B cell (primary cell): ENCODE results near the gene GLIS1. TPM values are rescaled to one million over a fixed set of nuclear protein-coding genes. Genes with fewer than 3 reads are reported as not detected.

Source experiments
- ATAC-seq: fragments of 200-7000 bp; cut with Tn5 transposase; one replicate; pipeline ENCODE4 v1.10.0; 2021; ENCODE audit warnings: low read depth, mild to moderate bottlenecking, moderate number of reproducible peaks, moderate library complexity
- CTCF ChIA-PET: fragments of 350-600 bp; sonication (Branson Sonifier 250); formaldehyde crosslinking; loops from one replicate; lab custom pipeline; 2021; ENCODE audit warnings: antibody characterized with exemption, inconsistent platforms; lab: Charles Lee
- POLR2A ChIA-PET: fragments of 350-600 bp; sonication (Branson Sonifier 250); formaldehyde crosslinking; loops from one replicate; lab custom pipeline; 2021; ENCODE audit warnings: antibody characterized with exemption; lab: Charles Lee
- DNase-seq: peaks from one replicate; pipeline ENCODE4 v3.0.0; 2013
- H2AFZ ChIP-seq: 2 replicates; pipeline ENCODE4 v1.6.1; 2012; ENCODE audit warnings: mild to moderate bottlenecking, low read depth, low read length; ENCODE audit not compliant: insufficient read depth, poor library complexity, severe bottlenecking
- H3K27ac ChIP-seq, 2 donors: 1 replicate in 1 of 2; 2 replicates in 1 of 2; pipeline ENCODE4 v1.5.1; 2012 to 2013; ENCODE audit warnings: low read length in 2 of 2, mild to moderate bottlenecking in 2 of 2, moderate library complexity in 1 of 2
- H3K27me3 ChIP-seq, 4 experiments: fragments of 200-600 bp in 1 of 4; sonication (generic) in 1 of 4; replicated peaks in 1 of 4; 1 replicate in 2 of 4; 2 replicates in 2 of 4; pipeline versions ENCODE4 v1.6.1 to v1.7.0; 2013 to 2016; ENCODE audit warnings: low read length in 3 of 4, mild to moderate bottlenecking in 2 of 4, mixed read lengths in 1 of 4, moderate library complexity in 1 of 4; ENCODE audit not compliant: insufficient read depth in 4 of 4, control insufficient read depth in 3 of 4; ENCODE audit errors: control extremely low read depth in 1 of 4
- H3K36me3 ChIP-seq, 2 experiments: replicated peaks in 1 of 2; 1 replicate in 1 of 2; 2 replicates in 1 of 2; pipeline versions ENCODE4 v1.6.1 to v1.7.1; 2013; ENCODE audit warnings: low read length in 1 of 2; ENCODE audit not compliant: insufficient read depth in 2 of 2, control insufficient read depth in 1 of 2; ENCODE audit errors: control extremely low read depth in 1 of 2, extremely low read depth in 1 of 2
- H3K4me1 ChIP-seq, 2 donors: fragments of 200-600 bp in 1 of 2; sonication (generic) in 1 of 2; 1 replicate in 1 of 2; 2 replicates in 1 of 2; pipeline versions ENCODE4 v1.5.1 to v1.6.1; 2013 to 2017; ENCODE audit warnings: low read length in 2 of 2; ENCODE audit not compliant: control insufficient read depth in 2 of 2, insufficient read depth in 2 of 2
- H3K4me2 ChIP-seq: replicated peaks from 2 replicates; pipeline ENCODE3; 2012; ENCODE audit warnings: mild to moderate bottlenecking, low read depth, low read length; ENCODE audit not compliant: poor library complexity, severe bottlenecking
- H3K4me3 ChIP-seq, 5 experiments: fragments of 200-600 bp in 1 of 5; sonication (generic) in 1 of 5; 1 replicate in 3 of 5; 2 replicates in 2 of 5; pipeline versions ENCODE4 v1.5.1 to v1.7.0; 2011 to 2016; ENCODE audit warnings: low read length in 4 of 5, mild to moderate bottlenecking in 4 of 5, low read depth in 2 of 5, control low read depth in 1 of 5, moderate library complexity in 1 of 5; ENCODE audit not compliant: insufficient read depth in 1 of 5; ENCODE audit errors: control extremely low read depth in 1 of 5, extremely low read depth in 1 of 5
- H3K79me2 ChIP-seq: fragments of 200-600 bp; sonication (generic); one replicate; pipeline ENCODE4 v1.6.0; 2016; ENCODE audit warnings: low read length; ENCODE audit not compliant: control insufficient read depth, insufficient read depth
- H3K9ac ChIP-seq: fragments of 200-600 bp; sonication (generic); 2 replicates; pipeline ENCODE4 v1.6.1; 2017; ENCODE audit warnings: mild to moderate bottlenecking, low read length, moderate library complexity
- H3K9me3 ChIP-seq, 3 donors: one replicate each; pipeline versions ENCODE4 v1.6.1 to v1.7.1; 2013; ENCODE audit warnings: low read length in 2 of 3; ENCODE audit not compliant: control insufficient read depth in 2 of 3, insufficient read depth in 1 of 3; ENCODE audit errors: control extremely low read depth in 1 of 3
- H4K20me1 ChIP-seq: 2 replicates; pipeline ENCODE4 v1.6.0; 2012; ENCODE audit warnings: mild to moderate bottlenecking, low read length; ENCODE audit not compliant: insufficient read depth, control insufficient read depth, poor library complexity, severe bottlenecking
- H3K27ac Mint-ChIP-seq: one replicate; pipeline ENCODE4 v1.8.0; 2021; ENCODE audit warnings: mixed read lengths
- H3K27me3 Mint-ChIP-seq: one replicate; pipeline ENCODE4 v1.8.0; 2021; ENCODE audit warnings: mixed read lengths
- H3K4me1 Mint-ChIP-seq: one replicate; pipeline ENCODE4 v1.8.0; 2021; ENCODE audit warnings: mixed read lengths
- H3K4me3 Mint-ChIP-seq: one replicate; pipeline ENCODE4 v1.8.0; 2021; ENCODE audit warnings: mixed read lengths
- H3K9me3 Mint-ChIP-seq: one replicate; pipeline ENCODE4 v1.8.0; 2022; ENCODE audit warnings: mixed read lengths; ENCODE audit not compliant: insufficient read depth
- EZH2 ChIP-seq: IDR thresholded peaks from 2 replicates; pipeline ENCODE4 v1.6.1; 2012; ENCODE audit warnings: borderline replicate concordance, low read depth, mild to moderate bottlenecking, moderate library complexity, low read length; ENCODE audit not compliant: insufficient read depth, poor library complexity, severe bottlenecking
- WGBS: methylation state at CpG from one replicate; pipeline ENCODE4 v1.1.5; 2013; ENCODE audit warnings: missing lambda C conversion rate; ENCODE audit not compliant: insufficient coverage; 5-methylcytosine and 5-hydroxymethylcytosine counted together
- intact Hi-C: fragments of 100-400 bp; cut with micrococcal nuclease; formaldehyde crosslinking; loops from one replicate; pipeline ENCODE4 v1.10.0; 2022
- polyA plus RNA-seq: library from polyadenylated mRNA; depleted of rRNA; stranded (reverse); fragments of >200 nt; gene quantifications from 2 replicates; pipeline ENCODE4 v1.2.3, GENCODE V29; 2012
- total RNA-seq, 2 donors: library from RNA; stranded (reverse); fragments of 120-200 nt in 1 of 2; gene quantifications; 1 replicate in 1 of 2; 2 replicates in 1 of 2; pipeline versions ENCODE4 v1.2.3 to v1.2.4, GENCODE V29; 2013 to 2022
- TF ChIP-seq, protein P1 (sequence below): fragments of 200-600 bp; IDR thresholded peaks from one replicate; pipeline ENCODE4 v1.8.0; 2022; ENCODE audit warnings: antibody characterized with exemption, mild to moderate bottlenecking

Gene GLIS1
- total and polyA plus RNA-seq, 2 donors (not counting 1 experiment from before 2014, with no cell fraction given), result not detected

DNA sequence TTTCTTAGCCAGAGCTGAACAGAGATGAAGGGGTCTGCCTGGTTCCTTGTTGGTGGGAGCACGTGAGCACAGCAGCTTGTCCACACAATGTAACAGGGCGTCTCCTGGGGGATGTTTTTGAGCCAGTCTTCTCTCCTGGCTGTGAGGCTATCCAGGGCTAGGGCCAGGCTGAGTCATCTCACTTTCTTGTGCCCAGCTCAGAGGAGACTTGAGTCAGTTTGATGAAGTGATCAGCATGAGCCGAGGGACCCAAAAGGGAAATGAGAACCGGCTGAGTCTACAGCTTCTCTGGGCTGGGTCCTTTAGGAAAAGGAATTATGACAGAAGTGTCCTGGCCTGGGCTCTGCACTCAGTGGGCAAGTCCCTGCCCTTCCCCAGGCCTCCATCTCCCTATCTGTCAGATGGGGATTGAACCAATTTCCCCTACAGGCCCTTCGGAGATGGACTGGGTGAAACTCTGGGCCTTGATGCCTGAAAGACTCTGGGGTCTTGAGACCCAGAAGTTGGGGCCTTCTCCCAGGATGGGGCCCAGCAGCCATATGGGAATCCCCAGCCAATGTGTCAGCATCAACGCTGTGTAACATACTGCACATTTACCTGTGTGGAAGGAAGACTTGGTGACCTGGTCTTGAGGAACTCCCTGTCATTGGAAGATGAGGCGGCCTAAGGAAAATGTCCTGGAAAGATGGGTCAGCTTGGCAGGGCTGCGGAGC, 243.2 kb downstream of the GLIS1 start:
- no peaks in the 10 kb centered on the region for H3K79me2 ChIP-seq
- no peak overlapping the region for H3K4me3 Mint-ChIP-seq
- intact Hi-C loops, result no loop called here
- no peak overlapping the region for H3K9ac ChIP-seq
- H3K9me3 ChIP-seq, result no peaks in the 10 kb centered on the region
- H3K4me3 ChIP-seq, result no peak overlapping the region
- H3K4me2 ChIP-seq, result no peak overlapping the region
- H3K27ac ChIP-seq, result no peak overlapping the region
- no peaks in the 10 kb centered on the region for H3K4me1 Mint-ChIP-seq
- ChIA-PET CTCF (no interaction called here), POLR2A (no interaction called here)
- TF ChIP-seq EZH2, result no peak
- TF ChIP-seq, protein P1, sequence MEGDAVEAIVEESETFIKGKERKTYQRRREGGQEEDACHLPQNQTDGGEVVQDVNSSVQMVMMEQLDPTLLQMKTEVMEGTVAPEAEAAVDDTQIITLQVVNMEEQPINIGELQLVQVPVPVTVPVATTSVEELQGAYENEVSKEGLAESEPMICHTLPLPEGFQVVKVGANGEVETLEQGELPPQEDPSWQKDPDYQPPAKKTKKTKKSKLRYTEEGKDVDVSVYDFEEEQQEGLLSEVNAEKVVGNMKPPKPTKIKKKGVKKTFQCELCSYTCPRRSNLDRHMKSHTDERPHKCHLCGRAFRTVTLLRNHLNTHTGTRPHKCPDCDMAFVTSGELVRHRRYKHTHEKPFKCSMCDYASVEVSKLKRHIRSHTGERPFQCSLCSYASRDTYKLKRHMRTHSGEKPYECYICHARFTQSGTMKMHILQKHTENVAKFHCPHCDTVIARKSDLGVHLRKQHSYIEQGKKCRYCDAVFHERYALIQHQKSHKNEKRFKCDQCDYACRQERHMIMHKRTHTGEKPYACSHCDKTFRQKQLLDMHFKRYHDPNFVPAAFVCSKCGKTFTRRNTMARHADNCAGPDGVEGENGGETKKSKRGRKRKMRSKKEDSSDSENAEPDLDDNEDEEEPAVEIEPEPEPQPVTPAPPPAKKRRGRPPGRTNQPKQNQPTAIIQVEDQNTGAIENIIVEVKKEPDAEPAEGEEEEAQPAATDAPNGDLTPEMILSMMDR, result no peak
- H3K36me3 ChIP-seq, result no peaks in the 10 kb centered on the region
- no peaks in the 10 kb centered on the region for H3K9me3 Mint-ChIP-seq
- ATAC-seq (no peak), DNase-seq (no peak)
- H4K20me1 ChIP-seq, result no peaks in the 10 kb centered on the region
- H2AFZ ChIP-seq, result no peak overlapping the region
- no peaks in the 10 kb centered on the region for H3K27me3 ChIP-seq
- H3K4me1 ChIP-seq, result no peaks in the 10 kb centered on the region
- peaks cover 8% of the 10 kb centered on the region for H3K27me3 Mint-ChIP-seq
- 97% methylated on average over 7 of the region's 8 CpGs for WGBS
- no peak overlapping the region for H3K27ac Mint-ChIP-seq

GRCh38 chr1:53490351-53490750, 248.6 kb downstream of the GLIS1 start:
- Histone ChIP-seq H3K79me2 (no peaks in the 10 kb centered on the region), H2AFZ (no peak overlapping the region), H3K36me3 (no peaks in the 10 kb centered on the region), H3K9ac (no peak overlapping the region), H3K4me3 (no peak overlapping the region), H3K4me1 (no peaks in the 10 kb centered on the region), H3K27ac (no peak overlapping the region), H3K9me3 (no peaks in the 10 kb centered on the region), H3K27me3 (peaks cover 0 to 2% (median 0%) of the 10 kb centered on the region in 4 experiments), H4K20me1 (no peaks in the 10 kb centered on the region), H3K4me2 (no peak overlapping the region)
- no peaks in the 10 kb centered on the region for H3K4me1 Mint-ChIP-seq
- TF ChIP-seq, protein P1, result no peak
- no peak for TF ChIP-seq EZH2
- 33% methylated on average over 1 of the region's 3 CpGs for WGBS
- intact Hi-C loops, result no loop called here
- ChIA-PET POLR2A (no interaction called here), CTCF (no interaction called here)
- DNase-seq (no peak), ATAC-seq (no peak)
- no peak overlapping the region for H3K4me3 Mint-ChIP-seq
- H3K27ac Mint-ChIP-seq, result no peak overlapping the region
- no peaks in the 10 kb centered on the region for H3K9me3 Mint-ChIP-seq
- peaks cover 20% of the 10 kb centered on the region for H3K27me3 Mint-ChIP-seq
